ENCODE measurements around the gene DENND5A. TPM values are rescaled to one million over a fixed set of nuclear protein-coding genes. Genes with fewer than 3 reads are reported as not detected.

The DENND5A gene
- total RNA-seq, 4 donors from 2014 or later = 79.2 to 151 (median 96.2) TPM

DNA sequence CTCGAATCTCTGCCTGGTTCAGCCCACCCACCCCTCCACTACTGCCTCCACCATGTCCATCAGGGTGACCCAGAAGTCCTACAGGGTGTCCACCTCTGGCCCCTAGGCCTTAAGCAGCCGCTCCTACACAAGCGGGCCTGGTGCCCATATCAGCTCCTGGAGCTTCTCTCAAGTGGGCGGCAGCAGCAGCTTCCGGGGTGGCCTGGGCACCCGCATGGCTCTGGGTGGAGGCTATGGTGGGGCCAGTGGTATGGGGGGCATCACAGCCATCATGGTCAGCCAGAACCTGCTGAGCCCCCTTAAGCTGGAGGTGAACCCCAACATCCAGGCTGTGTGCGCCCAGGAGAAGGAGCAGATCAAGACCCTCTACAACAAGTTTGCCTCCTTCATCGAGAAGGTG is 170.7 kb downstream of the DENND5A start:
- H3K27me3 ChIP-seq = peaks cover 45% of the 10 kb centered on the region
- no peaks in the 10 kb centered on the region for H3K9me3 ChIP-seq
- no peak overlapping the region for H3K27ac ChIP-seq
- H3K4me1 ChIP-seq = peaks cover 0 to 17% (median 7%) of the 10 kb centered on the region in 3 donors
- no peak for ATAC-seq
- no peaks in the 10 kb centered on the region for H3K36me3 ChIP-seq
- WGBS, 2 donors (ENCODE audit: low coverage in 1 of 2) = no CpG with 5 or more reads among the region's 8 CpGs
- H3K4me3 ChIP-seq = no peak overlapping the region
- TF ChIP-seq CTCF (IDR thresholded peaks at IDR 0.05) (no peak), POLR2A (IDR thresholded peaks at IDR 0.05) (no peak), EP300 (IDR thresholded peaks at IDR 0.05) (no peak), POLR2AphosphoS5 (IDR thresholded peaks at IDR 0.05) (no peak)

GRCh38 chr11:9092853-9093778 is 172.0 kb downstream of the DENND5A start:
- no peak overlapping the region for H3K4me3 ChIP-seq
- no peak for TF ChIP-seq CTCF (IDR thresholded peaks at IDR 0.05)
- TF ChIP-seq EP300 (IDR thresholded peaks at IDR 0.05) = no peak
- no peak overlapping the region for H3K27ac ChIP-seq
- H3K36me3 ChIP-seq = no peaks in the 10 kb centered on the region
- no peaks in the 10 kb centered on the region for H3K9me3 ChIP-seq
- peaks cover 45% of the 10 kb centered on the region for H3K27me3 ChIP-seq
- peaks cover 0 to 17% (median 7%) of the 10 kb centered on the region in 3 donors for H3K4me1 ChIP-seq
- ATAC-seq = no peak
- WGBS, 2 donors (ENCODE audit: low coverage in 1 of 2) = 83 to 85% methylated on average over 6 to 9 of the region's 10 CpGs

DNA sequence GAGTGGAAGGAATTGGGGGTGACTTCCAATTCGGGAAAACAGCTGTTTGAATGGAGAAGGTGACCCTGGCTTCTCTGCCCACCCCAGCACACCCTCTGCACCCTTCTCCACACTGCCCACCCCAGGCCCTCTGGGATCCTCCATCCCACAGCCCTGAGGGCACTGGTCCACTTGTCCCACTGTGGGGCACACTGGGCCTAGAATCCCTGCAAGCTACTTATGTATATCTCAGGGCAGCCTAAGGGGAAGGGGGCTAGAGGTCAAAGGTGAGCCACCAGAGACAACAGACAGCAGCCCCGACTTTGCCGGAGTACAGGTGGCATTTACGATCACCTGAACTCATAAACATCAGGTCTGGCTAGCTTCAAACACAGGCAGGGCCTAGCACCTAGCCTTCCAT is 173.1 kb downstream of the DENND5A start:
- WGBS, 2 donors (ENCODE audit: low coverage in 1 of 2) = 80 to 86% methylated on average over 1 to 2 of the region's 4 CpGs
- Histone ChIP-seq H3K27ac (no peak overlapping the region), H3K27me3 (peaks cover 45% of the 10 kb centered on the region), H3K9me3 (no peaks in the 10 kb centered on the region), H3K4me1 (peaks cover 0 to 17% (median 7%) of the 10 kb centered on the region in 3 donors), H3K36me3 (no peaks in the 10 kb centered on the region), H3K4me3 (peak overlapping the region in 1 of 2 donors; percentile 69)
- TF ChIP-seq EP300 (IDR thresholded peaks at IDR 0.05) (no peak), POLR2AphosphoS5 (IDR thresholded peaks at IDR 0.05) (no peak), CTCF (IDR thresholded peaks at IDR 0.05) (no peak)
- ATAC-seq = no peak

- H3K36me3 ChIP-seq = no peaks in the 10 kb centered on the region
- H3K4me3 ChIP-seq = peak within 1 kb of the TSS; percentile 45 to 69
- peaks cover 0 to 17% (median 7%) of the 10 kb centered on the region in 3 donors for H3K4me1 ChIP-seq
- no CpG with 5 or more reads among the region's 113 CpGs for WGBS, 2 donors (ENCODE audit: low coverage in 1 of 2)
- H3K27ac ChIP-seq = peak within 1 kb of the TSS in 2 of 4 donors; percentile 27 to 58
- peaks cover 45% of the 10 kb centered on the region for H3K27me3 ChIP-seq
- ATAC-seq = peak; percentile 63
- TF ChIP-seq CTCF (IDR thresholded peaks at IDR 0.05) = no peak
- TF ChIP-seq POLR2AphosphoS5 (IDR thresholded peaks at IDR 0.05) = no peak
- no peaks in the 10 kb centered on the region for H3K9me3 ChIP-seq
Measured at GRCh38 chr11:9091044-9091922, 173.9 kb downstream of the DENND5A start, which contains the start of gene SCUBE2. Gene SCUBE2 (minus strand): TSS chr11:9091599. CDS start chr11:9091528, 71 bp downstream.
